ENCODE data around the gene TRIM27. TPM values are rescaled to one million over a fixed set of nuclear protein-coding genes. Genes with fewer than 3 reads are reported as not detected.
"Not testable (repeated sequence)": the region's sequence is repeated elsewhere in the genome, so short reads cannot be mapped to it uniquely, and the experiment has no call there.

Gene TRIM27
- total RNA-seq, 1 donor from 2014 or later, result 64.8 TPM

- ATAC-seq (ENCODE audit: low read depth), result peak; percentile 31
- H3K4me1 Mint-ChIP-seq, result no peaks in the 10 kb centered on the region
- POLR2A ChIA-PET, result no interaction called here
- no peak overlapping the region for H3K4me3 Mint-ChIP-seq
- peaks cover 4% of the 10 kb centered on the region for H3K9me3 Mint-ChIP-seq
- no peak for TF ChIP-seq CTCF (IDR thresholded peaks at IDR 0.05)
- no peak for DNase-seq
- intact Hi-C loops (cut with micrococcal nuclease), result no loop called here
- no peak overlapping the region for H3K27ac Mint-ChIP-seq
- CTCF ChIA-PET, result no interaction called here
- H3K36me3 Mint-ChIP-seq (ENCODE audit: low read depth), result no peaks in the 10 kb centered on the region
- H3K27me3 Mint-ChIP-seq, result peaks cover 7% of the 10 kb centered on the region
These were observed 67.2 kb downstream of the TRIM27 start for GRCh38 chr6:28856620-28857005.

- H3K9me3 Mint-ChIP-seq; H3K27ac Mint-ChIP-seq; H3K4me3 Mint-ChIP-seq; ATAC-seq (ENCODE audit: low read depth); intact Hi-C loops (cut with micrococcal nuclease); H3K4me1 Mint-ChIP-seq; H3K36me3 Mint-ChIP-seq (ENCODE audit: low read depth); POLR2A ChIA-PET; CTCF ChIA-PET; DNase-seq: not testable (repeated sequence)
- H3K27me3 Mint-ChIP-seq, result peaks cover 13% of the 10 kb centered on the region
These were observed 69.4 kb downstream of the TRIM27 start for GRCh38 chr6:28854405-28854804.

Other genes starting within 250 kb of the TRIM27 start
- gene ZNF311, start 81.3 kb upstream of the TRIM27 start, total RNA-seq, result 0.31 TPM in 1 of 2 replicates, not detected in the other
- gene OR2W1, start 121.2 kb upstream of the TRIM27 start, total RNA-seq, result not detected in 2 replicates
- not detected in 2 replicates for gene OR2B3, start 163.3 kb upstream of the TRIM27 start, total RNA-seq
- gene OR2J1, start 175.5 kb upstream of the TRIM27 start, total RNA-seq, result not detected in 2 replicates
- gene OR2J3, start 184.1 kb upstream of the TRIM27 start, total RNA-seq, result not detected in 2 replicates
- not detected in 2 replicates for gene OR2J2, start 246.9 kb upstream of the TRIM27 start, total RNA-seq